RPMI8226 (cell line): ENCODE measurements around the gene NFIX.

Source experiments
- DNase-seq: peaks from one replicate; pipeline ENCODE4 v3.0.0-alpha.2; 2015

Gene NFIX

DNA sequence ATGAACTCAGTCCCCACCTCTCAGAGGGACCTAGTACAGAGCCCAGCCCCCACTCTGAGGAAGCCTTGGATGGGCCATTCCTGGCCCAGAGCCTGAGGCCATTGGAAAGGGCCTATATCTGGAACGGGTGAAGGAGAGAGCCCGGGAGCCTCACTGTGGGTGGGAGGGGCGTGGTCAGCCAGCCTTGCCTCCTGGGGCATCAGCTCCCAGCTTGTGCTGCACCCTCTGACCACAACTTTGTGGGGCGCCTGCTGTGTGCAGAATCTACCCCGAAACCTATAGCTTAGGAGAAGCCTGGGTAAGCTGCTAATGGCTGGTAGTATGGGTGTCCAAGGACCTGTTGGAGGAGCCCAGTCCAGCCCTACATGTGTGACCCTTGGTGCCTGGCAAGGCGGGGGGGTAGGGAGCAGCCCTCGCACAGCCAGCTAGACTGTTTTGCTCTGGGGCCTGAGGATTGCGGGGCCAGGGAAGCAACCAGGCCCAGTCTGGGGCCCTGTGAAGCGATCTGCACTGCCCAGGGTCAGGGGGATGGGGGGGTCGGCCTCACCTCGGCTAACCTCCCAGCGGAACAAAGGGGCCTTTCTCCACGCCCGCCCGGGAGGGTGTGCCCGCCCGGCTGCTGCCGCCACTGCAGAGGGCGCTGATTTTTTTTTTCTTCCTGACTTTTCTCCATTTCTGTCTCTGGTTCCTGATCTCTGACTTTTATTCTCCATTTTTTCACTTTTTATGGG lies 65.1 kb downstream of the NFIX start:
- no peak for DNase-seq

DNA sequence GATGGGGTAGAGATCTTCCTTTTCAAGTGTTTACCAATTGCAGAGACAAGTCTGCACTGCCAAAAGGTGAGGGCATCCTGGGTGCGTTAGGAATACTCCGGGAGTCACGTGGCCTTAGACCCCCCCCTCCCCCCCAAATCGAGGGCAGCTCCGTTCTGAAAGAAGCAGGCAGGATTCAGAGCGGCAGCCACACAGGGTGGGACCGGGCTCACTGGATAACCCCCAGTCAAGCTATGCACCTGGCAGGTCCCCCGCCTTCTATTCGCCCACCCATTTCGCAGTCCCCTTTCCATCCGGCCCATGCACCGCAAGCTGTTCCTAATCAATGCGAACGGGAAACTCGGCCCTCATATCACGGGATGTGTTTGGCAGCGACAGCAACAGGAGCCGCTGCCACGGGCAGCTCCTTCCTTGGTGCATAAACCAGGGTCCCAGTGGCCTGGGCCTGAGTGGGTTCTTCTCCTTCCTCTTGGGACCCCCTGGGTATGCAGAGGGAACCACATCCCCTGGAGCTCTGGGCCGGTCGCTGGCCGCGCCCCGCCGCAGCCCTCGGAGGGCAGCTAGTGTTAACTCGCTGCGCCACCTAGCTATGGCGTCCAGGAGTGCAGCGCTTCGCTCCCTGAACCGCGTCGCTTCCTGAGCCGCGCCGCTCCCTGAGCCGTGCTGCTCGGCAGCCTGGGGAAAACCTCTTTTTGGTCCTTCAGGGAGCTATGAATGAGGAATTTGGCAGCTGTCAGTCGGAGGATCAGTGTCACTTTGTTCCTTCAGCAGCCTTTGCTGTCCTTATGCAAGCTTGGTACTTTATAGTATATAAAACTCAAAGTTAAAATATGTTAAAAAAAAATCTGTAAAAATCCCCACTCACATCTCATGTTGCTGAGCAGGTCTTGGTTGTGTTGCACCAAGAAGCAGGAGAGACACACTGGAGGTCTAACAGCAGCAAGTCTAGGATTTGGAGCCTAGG lies 66.0 kb downstream of the NFIX start:
- peak; percentile 84 for DNase-seq

DNA sequence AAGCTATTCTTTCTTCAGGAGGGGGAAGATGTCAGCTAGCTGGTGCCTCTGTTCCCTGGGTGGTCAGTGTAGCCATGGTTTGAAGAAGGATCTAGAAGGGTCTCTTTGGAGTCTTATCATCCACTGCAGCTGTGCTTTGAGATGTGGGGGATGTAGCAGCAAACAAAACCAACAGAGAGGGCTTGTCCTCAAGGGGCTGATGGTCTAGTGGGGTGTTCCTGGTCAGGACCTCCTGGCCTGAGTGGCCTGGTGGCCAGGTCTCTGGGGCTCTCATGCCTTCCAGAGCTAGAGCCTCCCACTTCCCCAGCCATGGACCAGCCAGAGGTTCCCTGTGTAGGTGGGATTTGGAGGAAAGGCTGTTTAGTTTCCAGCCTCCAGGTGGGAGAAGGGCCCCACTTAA lies 67.0 kb downstream of the NFIX start:
- no peak for DNase-seq

DNA sequence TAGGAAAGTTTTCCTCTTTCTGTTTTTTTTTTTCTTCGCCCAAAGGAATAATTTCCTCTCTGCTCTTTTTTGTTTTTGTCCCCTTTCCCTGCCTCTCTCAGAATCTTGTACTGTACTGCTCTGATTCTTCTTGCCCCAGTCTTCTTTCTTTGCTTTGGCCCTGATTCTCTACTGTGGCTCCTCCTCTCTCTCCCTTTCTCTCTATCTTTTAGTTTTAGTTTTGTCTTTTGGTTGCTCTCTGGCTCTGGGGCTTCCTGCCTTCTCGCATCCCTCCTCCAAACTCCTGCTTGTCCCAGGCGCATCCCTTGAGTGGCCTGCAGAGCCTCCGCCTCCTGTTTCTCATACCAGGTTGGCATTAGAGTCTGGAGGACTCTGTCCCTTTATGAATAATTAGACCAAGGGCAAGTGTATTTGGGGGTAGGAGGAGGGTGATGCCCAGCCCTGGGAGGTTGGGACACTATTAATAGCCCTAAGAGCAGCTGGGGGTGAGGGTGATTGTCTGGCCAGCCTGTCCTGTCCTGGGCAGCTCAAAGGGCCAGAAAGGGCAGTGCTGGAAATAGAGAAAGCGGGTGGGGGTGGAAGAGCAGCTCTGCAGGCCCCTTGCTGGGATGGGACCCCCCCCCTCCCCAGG lies 68.3 kb downstream of the NFIX start:
- no peak for DNase-seq

DNA sequence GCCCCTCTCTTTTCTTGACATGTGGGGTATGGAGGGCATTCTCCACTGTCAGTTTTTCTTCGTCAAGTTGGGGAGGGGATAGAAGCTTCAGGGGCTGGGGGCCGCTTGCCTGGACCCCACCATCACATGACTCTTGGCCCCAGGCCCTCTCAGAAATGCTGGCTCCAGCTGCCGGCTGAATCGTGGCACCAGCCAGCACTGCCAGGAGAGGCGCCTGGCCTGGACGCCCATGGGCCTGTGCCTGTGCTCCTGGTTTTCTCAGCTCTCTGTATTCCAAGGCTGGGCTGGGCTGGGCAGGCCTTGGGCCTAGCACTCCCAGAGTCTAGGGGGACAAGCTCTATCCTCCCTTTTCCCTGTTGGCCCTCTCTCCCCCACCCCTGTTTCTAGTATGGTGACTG lies 68.8 kb downstream of the NFIX start:
- no peak for DNase-seq

DNA sequence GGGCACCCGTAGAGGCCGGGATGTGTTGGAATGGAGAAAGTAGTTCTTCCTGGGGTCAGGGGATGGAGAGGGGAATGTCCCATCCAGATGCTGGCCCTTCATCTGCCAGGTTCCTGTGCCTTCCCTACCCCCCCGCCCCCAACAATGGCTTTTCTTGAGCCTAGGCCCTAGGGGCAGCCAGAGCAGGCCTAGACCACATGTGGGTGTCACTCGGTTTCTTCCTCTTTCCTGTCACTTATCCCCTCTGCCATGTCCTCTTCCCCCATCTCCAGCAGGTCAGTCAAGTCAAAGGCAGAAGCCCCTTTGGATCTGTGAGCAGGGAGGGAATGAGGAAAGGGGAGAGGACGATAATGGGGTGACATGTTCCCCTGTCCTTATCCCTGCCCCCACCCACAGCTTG lies 71.0 kb downstream of the NFIX start:
- DNase-seq: no peak

DNA sequence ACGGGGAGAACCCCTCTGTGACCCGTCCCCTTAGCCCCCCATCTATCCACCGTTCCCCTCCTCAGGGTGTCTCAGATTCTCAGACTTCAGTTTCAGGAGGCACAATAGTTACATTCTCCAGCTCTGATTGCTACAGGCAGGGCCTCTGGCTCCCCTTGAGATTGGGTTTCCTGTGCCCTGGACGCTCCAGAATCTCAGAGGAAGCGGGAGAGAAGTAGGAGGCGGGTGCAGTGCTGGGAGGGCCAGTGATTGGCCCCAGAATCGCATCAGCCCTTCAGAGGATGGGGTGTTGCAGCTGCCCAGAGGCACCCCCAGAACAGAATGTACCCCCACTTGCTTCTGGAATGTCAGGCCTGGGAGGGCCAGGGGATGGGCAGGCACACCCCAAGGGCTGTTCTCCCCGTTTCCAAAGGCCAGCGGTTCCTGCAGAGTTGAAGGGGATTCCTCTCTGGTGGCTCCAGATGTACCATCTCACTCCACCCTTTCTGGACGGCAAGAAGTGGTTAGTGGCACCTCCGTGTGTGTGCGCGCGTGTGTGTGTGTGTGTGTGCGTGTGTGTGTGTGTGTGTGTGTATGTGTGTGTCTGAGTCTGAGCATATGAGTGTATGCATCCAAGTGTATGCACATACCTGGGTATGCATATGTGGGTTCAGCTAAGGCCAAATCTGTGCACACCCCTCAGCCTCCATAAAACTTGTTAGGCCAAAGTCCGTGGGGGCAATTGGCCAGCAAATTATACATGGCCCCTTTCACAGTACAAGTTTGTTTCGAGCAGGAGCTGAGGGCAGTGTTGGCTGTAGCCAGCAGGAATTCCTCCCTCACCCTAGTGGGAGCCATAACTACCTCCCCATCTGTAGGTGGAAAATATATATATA lies 71.9 kb downstream of the NFIX start:
- DNase-seq: no peak

DNA sequence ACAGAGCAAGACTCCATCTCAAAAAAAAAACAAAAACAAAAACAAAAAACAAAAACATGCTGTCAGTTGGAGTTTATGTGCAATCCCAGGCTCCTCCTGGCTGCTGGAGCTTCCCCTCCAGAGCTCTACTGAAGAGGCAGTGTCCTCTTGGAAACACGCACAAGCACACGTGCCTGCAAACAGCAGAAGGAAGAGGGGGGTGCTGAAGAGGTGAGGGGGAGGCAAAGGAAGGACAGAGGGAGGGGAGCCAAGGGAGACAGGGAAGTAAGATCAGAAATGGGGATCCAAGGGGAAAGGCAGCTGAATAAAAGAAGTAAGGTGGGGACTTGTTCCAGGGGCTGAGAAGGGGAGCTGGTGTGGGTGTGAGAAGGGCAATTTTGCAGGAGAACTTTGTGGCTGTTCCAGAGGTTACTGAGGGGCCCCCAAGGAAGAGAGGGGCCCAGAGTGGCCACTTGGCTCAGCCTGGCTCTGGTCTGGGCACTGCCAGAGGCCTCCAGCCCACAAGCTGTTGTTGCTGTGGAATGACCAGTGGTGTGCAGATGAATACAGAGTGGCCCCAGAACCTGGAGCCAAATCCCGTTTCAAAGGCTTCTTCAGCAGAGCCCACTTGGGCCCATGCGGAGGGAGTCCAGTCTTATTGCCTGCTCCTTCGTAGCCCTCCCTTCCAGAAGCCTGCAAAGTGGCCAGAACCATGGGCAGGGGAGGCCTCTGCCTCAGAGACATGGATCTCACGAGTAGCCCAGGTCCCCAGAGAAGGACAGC lies 73.0 kb downstream of the NFIX start:
- no peak for DNase-seq

DNA sequence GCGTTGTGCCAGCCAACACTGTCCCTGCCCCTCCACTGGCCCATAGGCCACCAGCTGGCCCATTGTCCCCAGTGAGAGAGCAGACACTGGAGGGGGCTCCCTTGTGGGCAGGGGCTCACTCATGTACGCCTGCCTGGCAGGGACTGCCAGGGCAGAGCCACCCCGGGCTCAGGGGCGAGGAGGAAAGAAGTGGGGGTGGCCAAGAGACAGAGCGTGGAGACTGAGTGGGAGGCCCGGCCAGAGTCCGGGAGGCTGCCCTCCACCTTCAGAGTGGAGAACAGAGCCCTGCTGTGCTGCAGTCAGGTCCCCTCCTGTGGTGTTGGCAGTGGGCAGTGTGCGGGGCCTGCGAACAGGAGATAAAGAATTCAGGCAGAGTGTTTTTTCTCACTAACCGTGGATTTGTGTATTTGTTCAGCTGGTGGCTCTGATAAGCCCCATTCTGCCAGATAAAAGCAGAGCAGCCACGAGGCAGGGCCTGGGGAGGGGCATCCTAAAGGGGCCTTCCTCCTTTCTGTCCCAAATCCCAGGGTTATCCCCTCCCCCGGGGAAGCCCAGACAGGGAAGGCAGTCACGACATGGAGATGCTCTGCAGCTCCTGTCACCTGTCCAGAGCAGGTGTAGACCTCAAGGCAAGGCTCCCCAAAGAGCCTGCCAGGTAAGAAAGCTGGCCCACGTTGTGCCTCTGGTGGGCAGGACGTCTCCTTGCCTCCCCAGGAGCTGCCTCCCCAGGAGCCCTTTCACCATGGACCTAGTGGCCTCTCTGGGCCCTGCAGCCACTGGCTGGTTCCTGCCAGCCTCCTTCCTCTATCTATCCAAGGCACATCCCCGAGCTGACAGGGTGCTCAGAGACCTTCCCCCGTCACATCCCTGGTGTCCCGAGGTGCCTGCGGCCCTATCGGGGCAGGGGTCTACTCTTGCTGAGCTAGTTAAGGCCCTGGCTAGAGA lies 74.4 kb downstream of the NFIX start:
- DNase-seq: no peak

DNA sequence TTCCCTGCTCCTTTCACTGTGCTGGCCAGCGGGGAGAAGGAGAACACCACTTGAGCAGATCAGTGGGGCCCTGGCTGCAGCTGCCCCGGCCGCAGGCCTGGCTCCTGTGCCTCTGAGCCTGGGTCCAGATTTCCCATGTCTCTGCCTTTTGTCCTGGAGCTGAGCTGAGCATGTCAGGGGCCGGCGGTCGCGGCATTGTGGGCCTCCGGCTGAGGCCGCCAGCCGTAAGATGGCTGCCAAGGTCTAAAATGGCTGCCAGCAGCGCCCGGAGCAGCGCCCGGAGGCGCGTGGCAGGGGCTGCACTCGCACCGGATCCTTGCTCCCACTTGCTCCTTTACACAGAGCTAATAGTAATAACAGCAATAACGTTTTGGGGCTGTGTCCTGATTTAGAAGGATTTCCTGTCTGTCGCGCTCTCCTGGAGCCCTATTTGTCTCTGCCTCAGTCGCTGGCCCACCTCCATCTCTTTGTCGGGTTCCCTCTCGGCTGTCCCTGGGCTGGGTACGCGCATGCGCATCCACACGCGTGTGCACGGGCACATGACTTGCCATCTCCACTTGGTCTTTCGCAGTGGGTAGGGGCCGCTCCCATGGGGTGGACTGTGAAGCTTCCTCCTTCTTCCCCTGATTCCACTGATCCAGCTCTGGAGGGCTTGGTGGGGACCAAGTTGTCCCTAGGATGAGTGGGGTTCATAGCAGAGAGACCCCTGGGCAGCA lies 75.3 kb downstream of the NFIX start:
- no peak for DNase-seq

DNA sequence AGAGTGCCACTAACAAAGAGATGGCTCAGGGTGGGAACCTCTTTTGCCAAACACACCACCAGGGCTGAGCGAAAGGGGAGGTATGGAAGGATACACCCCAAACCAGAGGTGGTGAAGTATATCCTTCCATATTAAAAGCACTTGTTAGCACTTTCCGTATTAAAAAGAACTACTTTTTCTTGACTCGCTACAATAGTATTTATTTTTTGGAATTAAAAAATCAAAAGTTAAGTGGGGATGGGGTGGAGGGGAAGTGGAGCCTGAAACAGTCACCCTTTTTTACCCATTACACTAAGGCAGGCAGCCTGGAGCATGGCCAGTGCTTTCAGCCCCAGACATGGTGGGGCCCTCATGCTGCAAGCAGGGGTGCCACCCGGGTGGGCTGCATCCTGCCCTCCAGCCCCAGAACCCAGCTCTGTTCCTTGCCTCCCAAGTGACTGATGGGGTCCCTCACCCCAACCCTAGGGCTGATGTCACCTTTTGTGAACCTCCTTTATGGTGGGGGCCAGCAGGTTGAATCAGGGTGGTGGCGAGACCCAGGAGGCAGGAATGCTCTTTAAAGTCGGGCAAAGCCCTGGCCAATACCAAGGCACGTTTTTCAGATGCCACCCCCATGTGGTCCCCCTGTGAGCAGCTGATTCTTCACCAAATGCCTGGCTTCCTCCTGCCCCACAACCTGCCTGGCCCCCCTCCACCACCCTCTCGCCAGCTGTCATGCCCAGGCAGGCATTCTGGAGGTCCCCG lies 76.3 kb downstream of the NFIX start:
- no peak for DNase-seq

DNA sequence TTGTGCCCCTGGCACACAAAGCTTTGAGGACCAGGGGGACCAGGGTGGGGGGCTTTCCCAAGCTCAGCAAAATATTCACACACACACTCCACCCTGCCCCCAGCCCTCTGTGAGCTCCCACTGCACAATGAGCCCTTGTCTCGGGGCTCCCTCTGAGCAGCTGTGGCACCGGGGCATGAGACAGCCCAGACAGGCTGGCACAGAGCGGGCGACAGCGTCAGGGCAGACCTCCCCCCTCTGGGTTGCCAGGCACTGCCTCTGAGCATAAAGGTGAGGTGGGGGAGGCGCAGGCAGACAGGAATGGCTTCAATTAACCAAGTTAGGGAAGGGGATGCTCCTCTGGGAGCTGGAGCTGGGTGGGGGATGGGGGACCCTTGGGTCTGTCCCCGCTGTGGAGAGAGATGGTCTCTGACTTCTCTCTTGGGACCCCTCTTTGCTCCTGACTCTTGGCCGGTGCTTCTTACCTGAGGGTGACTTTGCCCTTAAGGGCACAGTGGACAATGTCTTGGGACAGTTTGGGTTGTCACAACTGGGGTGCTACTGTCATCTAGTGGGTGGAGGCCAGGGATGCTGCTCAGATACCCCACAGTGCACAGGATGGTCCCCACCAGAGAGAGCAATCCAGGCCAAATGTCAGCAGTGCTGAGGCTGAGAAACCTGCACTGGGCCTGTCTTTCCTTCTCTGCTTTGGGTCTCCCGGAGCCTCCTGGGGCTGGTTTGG lies 77.1 kb downstream of the NFIX start:
- no peak for DNase-seq

DNA sequence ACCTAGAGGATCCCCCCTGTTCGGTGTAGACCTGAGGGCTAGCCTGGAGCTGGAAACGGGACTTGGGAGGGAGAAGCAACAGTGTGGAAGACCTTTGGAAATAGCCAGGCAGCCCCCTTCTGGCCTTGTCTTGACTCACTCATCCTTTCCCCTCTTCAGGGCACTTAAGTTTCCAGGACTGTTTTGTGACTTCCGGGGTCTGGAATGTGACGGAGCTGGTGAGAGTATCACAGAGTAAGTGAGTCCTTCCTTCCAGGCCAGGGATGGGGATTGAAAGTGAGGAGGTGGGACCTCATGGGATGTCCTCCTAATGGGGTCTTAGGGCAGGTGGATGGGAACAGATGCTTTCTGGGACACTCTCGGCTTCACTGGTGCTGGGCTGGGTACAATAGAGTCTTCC lies 78.0 kb downstream of the NFIX start:
- DNase-seq: no peak

DNA sequence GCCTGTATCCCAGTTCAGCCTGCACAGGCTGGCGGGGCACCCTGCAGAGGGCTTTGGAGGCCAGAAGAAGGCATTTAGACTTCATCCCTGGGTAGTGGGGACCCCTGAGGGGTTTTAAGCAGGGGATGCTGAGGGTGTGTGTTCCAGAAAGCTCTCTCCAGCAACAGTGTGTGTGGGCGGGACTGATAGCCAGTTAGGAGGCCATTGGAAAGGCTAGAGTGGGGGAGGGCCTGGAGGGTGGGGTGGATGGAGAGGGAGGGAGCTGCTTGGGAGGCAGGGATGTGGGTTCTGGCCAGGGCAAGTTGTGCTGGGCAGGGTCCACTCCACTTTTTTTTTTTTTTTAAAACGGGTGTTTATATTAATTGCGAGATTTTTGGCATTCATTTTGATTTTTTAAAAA lies 79.1 kb downstream of the NFIX start:
- DNase-seq: no peak

DNA sequence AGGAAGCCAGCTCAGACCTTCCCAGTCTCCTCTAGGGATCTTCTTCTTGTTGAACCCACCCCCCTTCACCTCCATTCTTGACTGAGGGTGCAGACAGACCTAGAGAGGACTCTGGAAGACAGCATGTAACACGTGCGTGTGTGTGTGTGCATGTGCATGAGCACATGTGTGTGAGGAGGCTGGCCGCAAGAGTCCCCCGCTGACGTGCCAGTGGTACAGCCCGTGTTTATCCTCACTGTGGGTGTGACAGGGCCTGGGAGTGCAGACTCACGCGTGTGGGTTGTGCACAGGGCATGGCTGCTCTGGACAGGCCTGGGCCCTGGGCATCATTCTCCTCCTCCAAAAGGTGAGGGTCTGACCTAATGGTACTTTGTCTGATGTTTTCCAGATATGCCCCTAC lies 81.0 kb downstream of the NFIX start:
- no peak for DNase-seq

DNA sequence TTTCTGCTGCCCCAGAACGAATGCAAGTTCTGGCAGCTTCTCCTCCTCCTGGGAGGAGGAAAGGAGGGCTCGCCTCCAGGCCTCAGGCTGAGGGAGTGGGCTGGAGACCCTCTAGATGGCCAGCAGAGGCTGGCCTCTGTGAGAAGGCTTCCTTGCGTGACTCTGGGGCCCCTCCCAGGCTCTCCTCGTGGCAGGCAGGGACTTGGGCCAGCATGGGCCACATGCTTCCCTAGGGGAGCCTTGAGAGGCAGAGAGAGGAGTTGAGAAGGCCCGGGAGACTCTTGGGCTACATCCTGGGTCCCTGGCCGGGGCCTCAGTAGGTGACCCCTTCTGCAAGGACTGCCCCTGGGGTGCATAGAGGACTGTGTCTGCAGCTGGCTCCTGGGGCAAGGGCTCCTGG lies 81.5 kb downstream of the NFIX start:
- no peak for DNase-seq

DNA sequence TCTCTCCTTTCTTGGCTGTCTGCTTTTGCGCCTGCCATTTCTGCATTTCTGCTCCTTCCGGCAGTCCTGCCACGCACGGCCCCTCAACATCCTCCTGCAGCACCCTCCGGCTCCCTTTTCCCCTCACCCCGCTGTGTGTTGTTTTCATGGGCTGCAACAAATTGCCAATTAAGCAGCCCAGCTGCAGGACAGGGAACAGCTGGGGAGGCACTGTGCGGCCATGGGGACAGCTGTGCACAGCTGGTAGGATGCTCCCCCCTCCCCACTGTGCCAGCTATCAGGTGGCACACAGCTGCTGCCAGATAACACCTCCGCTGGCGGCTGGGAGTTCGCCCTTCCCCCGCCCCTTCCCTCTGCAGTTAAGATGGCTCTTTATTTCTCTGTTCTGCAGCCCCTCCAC lies 82.0 kb downstream of the NFIX start:
- peak; percentile 72 for DNase-seq

DNA sequence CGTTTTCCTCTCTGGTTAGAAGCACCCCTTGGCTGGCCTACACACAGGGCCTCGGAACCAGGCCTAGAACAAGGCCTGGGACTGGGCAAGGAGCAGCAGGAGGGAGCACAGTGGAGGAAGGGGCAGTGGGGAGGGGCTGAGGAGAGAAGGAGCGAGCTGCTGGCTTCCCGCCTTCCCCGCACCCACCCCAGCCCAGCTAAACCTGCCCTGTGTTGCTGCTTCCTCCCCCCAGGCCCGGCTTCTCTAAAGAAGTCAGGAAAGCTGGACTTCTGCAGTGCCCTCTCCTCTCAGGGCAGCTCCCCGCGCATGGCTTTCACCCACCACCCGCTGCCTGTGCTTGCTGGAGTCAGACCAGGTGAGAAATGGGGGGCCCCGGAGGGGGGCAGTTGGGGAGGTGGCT lies 83.1 kb downstream of the NFIX start:
- DNase-seq: no peak
